K562 (cell line): ENCODE measurements around the gene CCDC158. TPM values are rescaled to one million over a fixed set of nuclear protein-coding genes. Genes with fewer than 3 reads are reported as not detected.

Source experiments
- ATAC-seq: fragments of 200-7000 bp; cut with Tn5 transposase; 3 replicates; pipeline ENCODE4 v1.9.1; 2020; ENCODE audit warnings: moderate library complexity
- BruUV-seq: library from RNA; stranded (reverse); fragments of 400-500 nt; replicated peaks from 2 replicates; lab custom pipeline; 2021; lab: Mats Ljungman, UMichigan
- CTCF ChIA-PET: fragments of 300-600 bp; formaldehyde crosslinking; extraction: SDS; loops from one replicate; lab custom pipeline; 2021; ENCODE audit warnings: low intra/inter-chr PET ratio; lab: Yijun Ruan, JAX
- POLR2A ChIA-PET: fragments of 300-600, 350-650 bp; sonication (Branson Sonifier 250); formaldehyde crosslinking; extraction: SDS; loops from one replicate; lab custom pipeline; 2021; ENCODE audit warnings: antibody characterized with exemption, inconsistent platforms; lab: Yijun Ruan, JAX
- DNase-seq, 4 experiments: peaks; one replicate each; pipeline versions ENCODE4 v3.0.0 to v3.0.0-alpha.2; 2011 to 2018; ENCODE audit warnings: low spot score in 3 of 4, mixed read lengths in 3 of 4; ENCODE audit errors: extremely low read depth in 1 of 4
- FAIRE-seq: peaks from 2 replicates; lab custom pipeline; 2011; peaks lifted over from hg19 to GRCh38; lab: Jason Lieb, UNC
- H2AFZ ChIP-seq: 2 replicates; pipeline ENCODE4 v1.6.0; 2011; ENCODE audit warnings: low read depth, low read length, control low read depth, inconsistent platforms
- H3K27ac ChIP-seq: fragments of 200-600 bp; 3 replicates; pipeline ENCODE4 v1.8.0; 2011; ENCODE audit warnings: low read depth, mild to moderate bottlenecking, control low read depth, inconsistent platforms, low read length, moderate library complexity, mixed read lengths; ENCODE audit errors: extremely low read depth
- H3K27me3 ChIP-seq, 2 experiments: fragments of 300-600 bp in 1 of 2; 2 replicates in 1 of 2; 3 replicates in 1 of 2; pipeline versions ENCODE4 v1.6.0 to v1.8.0; 2011; ENCODE audit warnings: inconsistent platforms in 2 of 2, low read length in 2 of 2, mild to moderate bottlenecking in 1 of 2, mixed read lengths in 1 of 2, moderate library complexity in 1 of 2; ENCODE audit not compliant: control insufficient read depth in 2 of 2, insufficient read depth in 2 of 2
- H3K36me3 ChIP-seq: fragments of 300-600 bp; 3 replicates; pipeline ENCODE4 v1.8.0; 2011; ENCODE audit warnings: mild to moderate bottlenecking, low read length, inconsistent platforms; ENCODE audit not compliant: control insufficient read depth, insufficient read depth
- H3K4me1 ChIP-seq, 2 experiments: fragments of 200-600 bp in 1 of 2; replicated peaks in 1 of 2; 2 replicates in 1 of 2; 3 replicates in 1 of 2; pipeline versions ENCODE4 v1.5.1 to v1.8.0; 2011; ENCODE audit warnings: inconsistent platforms in 2 of 2, low read length in 2 of 2, mild to moderate bottlenecking in 1 of 2, mixed read lengths in 1 of 2, moderate library complexity in 1 of 2; ENCODE audit not compliant: control insufficient read depth in 2 of 2, insufficient read depth in 2 of 2
- H3K4me2 ChIP-seq: 2 replicates; pipeline ENCODE4 v1.6.1; 2011; ENCODE audit warnings: low read length, control low read depth, inconsistent platforms, mixed read lengths; ENCODE audit not compliant: insufficient read depth
- H3K4me3 ChIP-seq: fragments of 200-600 bp; sonication (generic), shearing (Covaris generic); 2 replicates; pipeline ENCODE4 v1.5.1; 2016; ENCODE audit warnings: control low read depth, inconsistent platforms
- H3K79me2 ChIP-seq: fragments of 200-600 bp; 3 replicates; pipeline ENCODE4 v1.8.0; 2011; ENCODE audit warnings: low read length, inconsistent platforms; ENCODE audit not compliant: control insufficient read depth, insufficient read depth
- H3K9ac ChIP-seq, 2 experiments: 2 replicates each; pipeline versions ENCODE4 v1.6.0 to v1.6.1; 2011; ENCODE audit warnings: low read depth in 2 of 2, low read length in 2 of 2, control low read depth in 1 of 2, inconsistent platforms in 1 of 2, mild to moderate bottlenecking in 1 of 2, mixed read lengths in 1 of 2; ENCODE audit not compliant: insufficient read depth in 1 of 2
- H3K9me1 ChIP-seq: one replicate; pipeline ENCODE4 v1.6.0; 2011; ENCODE audit warnings: inconsistent platforms, mild to moderate bottlenecking, low read length, moderate library complexity; ENCODE audit not compliant: control insufficient read depth, insufficient read depth
- H3K9me3 ChIP-seq: replicated peaks from 2 replicates; pipeline ENCODE4 v1.5.1; 2011; ENCODE audit warnings: low read depth, low read length, inconsistent platforms; ENCODE audit not compliant: control insufficient read depth, insufficient read depth
- H4K20me1 ChIP-seq: replicated peaks from 2 replicates; pipeline ENCODE4 v1.6.1; 2011; ENCODE audit warnings: low read length, inconsistent platforms, mixed read lengths; ENCODE audit not compliant: control insufficient read depth, insufficient read depth
- ATF3 ChIP-seq, 2 experiments: fragments of 450-650 bp in 1 of 2; sonication (generic) in 1 of 2; formaldehyde crosslinking in 1 of 2; IDR thresholded peaks in 1 of 2; conservative IDR thresholded peaks in 1 of 2; 2 replicates each; pipeline versions ENCODE4 v1.6.1 to v1.8.1; 2016 to 2023; ENCODE audit warnings: mild to moderate bottlenecking in 2 of 2, moderate library complexity in 2 of 2, inconsistent platforms in 1 of 2, missing genetic modification reagents in 1 of 2
- CEBPG ChIP-seq, 3 experiments: fragments of 200-800 bp in 1 of 3; sonication (Bioruptor generic) in 1 of 3; sonication (generic) in 1 of 3; formaldehyde crosslinking in 1 of 3; IDR thresholded peaks in 2 of 3; conservative IDR thresholded peaks in 1 of 3; 2 replicates each; pipeline versions ENCODE4 v1.6.1 to v1.8.0; 2016 to 2022; ENCODE audit warnings: missing compliant biosample characterization in 2 of 3, missing genetic modification characterization in 2 of 3, mild to moderate bottlenecking in 1 of 3, missing genetic modification reagents in 1 of 3
- MBD2 ChIP-seq: sonication (generic); IDR thresholded peaks from 2 replicates; pipeline ENCODE4 v1.6.1; 2016; ENCODE audit warnings: low read depth, borderline replicate concordance
- YY1 ChIP-seq, 3 experiments: IDR thresholded peaks; 2 replicates each; pipeline ENCODE4 v1.6.1; 2011; ENCODE audit warnings: low read length in 2 of 3, mild to moderate bottlenecking in 2 of 3, moderate library complexity in 2 of 3, borderline replicate concordance in 1 of 3, control low read depth in 1 of 3, low read depth in 1 of 3; ENCODE audit not compliant: insufficient read depth in 3 of 3, insufficient replicate concordance in 2 of 3, control insufficient read depth in 1 of 3, insufficient read length in 1 of 3; ENCODE audit errors: extremely low read depth in 1 of 3
- WGBS: fragments of 100-300 bp; shearing (Covaris generic); methylation state at CpG from one replicate; pipeline ENCODE4 v1.1.6; 2016; ENCODE audit warnings: low coverage, mixed read lengths; ENCODE audit not compliant: insufficient coverage; ENCODE audit errors: missing lambda C conversion rate; 5-methylcytosine and 5-hydroxymethylcytosine counted together
- in situ Hi-C: fragments of 300-500 bp; cut with MboI; formaldehyde crosslinking; loops from 4 replicates; pipeline ENCODE4 v1.15.0; 2018; ENCODE audit warnings: inconsistent platforms, mixed read lengths
- intact Hi-C: fragments of 100-400 bp; cut with micrococcal nuclease; formaldehyde crosslinking; loops from 2 replicates; pipeline ENCODE4 v1.14.2; 2022
- polyA plus RNA-seq, 8 experiments: library from polyadenylated mRNA; depleted of rRNA in 4 of 8; stranded (reverse) in 5 of 8; unstranded in 3 of 8; fragments of >200 nt; fragmentation: Nextera tagmentation in 2 of 8; fragmentation: Illumina TruSeq in 1 of 8; extraction: Ambion mirVana in 2 of 8; extraction: Trizol in 1 of 8; gene quantifications; 2 replicates each; pipeline versions ENCODE4 v1.2.1 to v1.2.3, GENCODE V29; 2011 to 2014; ENCODE audit warnings: inconsistent platforms in 1 of 8, missing spikeins in 1 of 8
- total RNA-seq, 7 experiments: library from RNA; depleted of rRNA in 6 of 7; stranded (reverse); fragments of >200 nt in 6 of 7; fragmentation: Illumina TruSeq in 2 of 7; extraction: Trizol in 2 of 7; gene quantifications; 2 replicates each; pipeline versions ENCODE4 v1.2.1 to v1.2.3, GENCODE V29; 2011 to 2021; ENCODE audit warnings: low replicate concordance in 1 of 7

The CCDC158 gene
- total and polyA plus RNA-seq, 9 of the 15 experiments (the other 6 are each of a cell fraction or from before 2014, with no cell fraction given): not detected

GRCh38 chr4:76278583-76278982 lies 142.4 kb downstream of the CCDC158 start:
- in situ Hi-C loops: no loop called here
- Histone ChIP-seq H2AFZ (no peak overlapping the region), H3K9me3 (no peaks in the 10 kb centered on the region), H3K4me1 (no peaks in the 10 kb centered on the region; a peak in 2 of 5 replicates), H4K20me1 (no peaks in the 10 kb centered on the region), H3K4me2 (no peak overlapping the region), H3K9ac (no peak overlapping the region), H3K9me1 (no peaks in the 10 kb centered on the region), H3K27me3 (no peaks in the 10 kb centered on the region), H3K27ac (no peak overlapping the region), H3K4me3 (no peak overlapping the region), H3K79me2 (no peaks in the 10 kb centered on the region), H3K36me3 (no peaks in the 10 kb centered on the region)
- intact Hi-C loops: no loop called here
- DNase-seq (no peak), FAIRE-seq (no peak), ATAC-seq (no peak)
- BruUV-seq: no TSS peak
- TF ChIP-seq CEBPG (CRISPR knock-in tag; IDR thresholded peaks at IDR 0.05) (no peak; the same call in 1 of the 2 replicates), CEBPG (tag; conservative IDR thresholded peaks at IDR 0.05 in 1 of 2, IDR thresholded peaks at IDR 0.05 in 1 of 2) (peak; percentile 68 to 78), ATF3 (IDR thresholded peaks at IDR 0.05) (peak; percentile 67), ATF3 (CRISPR knock-in tag; conservative IDR thresholded peaks at IDR 0.05) (no peak), MBD2 (no peak), YY1 (IDR thresholded peaks at IDR 0.05; ENCODE audit: borderline replicate concordance in 1 of 3, control insufficient read depth in 1 of 3, extremely low read depth in 1 of 3, insufficient read depth in 3 of 3, insufficient read length in 1 of 3, insufficient replicate concordance in 2 of 3, low read depth in 1 of 3, low read length in 2 of 3) (no peak)
- 33% methylated on average over 1 of the region's 1 CpG for WGBS
- POLR2A ChIA-PET: interaction anchor here (0.8 to 1.8 kb wide), 2 partner anchors 8 to 24 kb away, joined by 3 to 4 read pairs; no protein-coding TSS in a partner anchor
- CTCF ChIA-PET: no interaction called here
